Islet precursor cell (in vitro differentiated cells): ENCODE measurements around the gene UTRN.

ENCODE experiments used
- DNase-seq: peaks from one replicate; pipeline ENCODE4 v3.0.0-alpha.2; 2018

UTRN gene

GRCh38 chr6:144283646-144284477, 1.3 kb upstream of the UTRN start:
- DNase-seq = no peak

GRCh38 chr6:144284478-144284782, 705 bp upstream of the UTRN start:
- DNase-seq = no peak

DNA sequence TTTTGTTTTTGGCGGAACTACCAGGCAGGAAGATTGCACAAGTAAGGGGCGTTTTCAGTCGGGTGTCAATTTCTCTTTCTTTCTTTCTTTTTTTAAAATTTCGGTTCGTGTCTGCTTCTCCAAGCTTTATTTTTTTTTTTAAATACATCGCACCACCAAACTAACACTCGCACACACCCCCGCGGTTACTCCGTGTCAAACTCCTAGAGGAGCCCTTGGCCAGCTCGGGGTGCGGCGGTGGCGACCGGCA, 338 bp downstream of the UTRN start:
- no peak for DNase-seq

DNA sequence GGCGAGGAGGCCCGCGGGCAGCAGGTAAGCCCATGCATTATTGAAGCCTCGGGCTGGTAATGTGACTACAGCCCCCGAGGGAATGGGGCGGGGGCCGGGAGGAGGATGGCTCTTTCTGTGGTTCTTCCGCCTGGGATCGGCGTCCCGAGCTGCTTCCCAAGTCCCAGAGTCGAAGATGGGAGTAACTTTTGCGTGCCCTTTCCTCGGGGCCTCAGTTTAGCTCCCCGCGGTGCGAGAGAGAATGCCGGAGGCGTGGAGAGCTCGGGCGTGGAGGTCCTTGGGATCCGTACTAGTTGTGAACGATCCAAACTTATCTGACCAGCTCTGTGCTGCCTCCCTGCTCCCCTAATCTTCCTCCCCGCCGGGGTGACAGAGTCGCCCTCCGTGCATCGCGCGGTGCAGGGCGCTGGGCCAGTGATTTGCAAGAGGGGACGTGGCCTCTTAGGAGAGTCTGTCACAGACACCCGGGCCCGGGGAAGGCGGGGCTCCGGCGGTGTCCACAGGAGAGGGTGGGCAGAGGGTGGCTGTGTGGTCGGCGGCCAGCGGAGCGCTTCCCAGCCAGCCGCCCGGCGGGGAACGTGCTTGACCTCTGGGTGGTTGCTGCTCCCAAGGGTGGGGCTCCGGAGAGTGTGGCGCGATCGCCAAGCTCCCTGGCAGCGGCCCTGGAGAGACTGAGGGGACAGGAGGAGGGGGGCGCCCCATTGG, 815 bp downstream of the UTRN start:
- peak; percentile 87 for DNase-seq

DNA sequence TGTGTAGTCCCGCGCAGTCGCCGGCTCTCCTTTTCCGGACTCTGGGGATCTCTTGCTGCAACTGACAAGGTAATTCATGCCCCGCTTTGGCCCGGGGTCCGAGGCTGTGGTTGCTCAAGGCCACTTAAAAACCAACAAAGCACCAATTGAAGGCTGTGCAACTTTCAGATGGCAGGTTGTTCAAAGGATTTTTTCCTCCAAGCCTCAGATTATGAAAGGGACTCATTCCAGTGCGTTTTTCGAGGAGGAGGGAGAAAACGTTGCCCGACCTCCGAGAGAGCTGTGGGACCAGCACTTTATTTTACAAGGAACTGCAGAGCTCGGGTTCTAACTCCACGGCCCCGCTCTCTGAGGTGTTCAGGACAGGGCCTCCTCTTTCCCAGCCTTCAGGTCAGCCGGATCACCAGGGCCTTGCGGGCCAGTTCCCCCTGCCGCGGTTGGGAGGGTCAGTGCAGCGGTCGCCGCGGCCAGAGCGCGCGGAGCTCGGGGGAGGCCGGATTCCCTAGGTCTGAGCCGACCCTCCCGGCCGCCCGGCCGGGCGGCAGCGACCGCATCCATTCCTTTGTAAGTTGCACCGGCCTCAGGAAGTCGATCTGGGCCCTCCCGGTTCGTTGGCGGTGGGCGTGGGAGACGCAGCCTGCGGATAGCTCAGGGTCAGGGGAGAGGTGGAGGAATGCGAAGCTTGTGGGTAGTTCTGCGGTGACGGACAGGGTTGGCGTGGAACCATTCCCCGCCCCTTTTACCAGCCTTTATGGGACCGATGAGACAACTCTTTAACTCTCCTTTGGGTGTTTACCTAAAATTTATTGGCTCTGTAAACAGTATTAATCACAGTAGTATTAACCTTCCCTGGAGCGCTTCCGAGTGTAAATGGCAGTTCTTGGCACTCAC, 1.6 kb downstream of the UTRN start:
- peak; percentile 97 for DNase-seq

DNA sequence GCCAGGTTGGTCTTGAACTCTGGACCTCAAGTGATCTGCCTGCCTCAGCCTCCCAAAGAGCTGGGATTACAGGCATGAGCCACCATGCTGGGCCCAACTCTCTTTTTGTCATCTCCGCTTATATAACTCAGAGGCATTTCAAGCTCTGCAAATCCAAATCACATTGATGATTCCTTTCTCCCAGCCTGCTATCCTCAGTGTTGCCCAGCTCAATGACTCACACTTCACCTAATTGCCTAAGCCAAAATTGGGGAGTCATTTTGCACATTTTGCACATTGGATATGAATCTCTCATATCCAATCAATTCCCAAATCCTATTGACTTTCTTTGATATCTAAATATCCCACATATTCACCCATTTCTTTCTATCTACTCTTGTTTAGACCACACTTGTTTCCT, 3.9 kb downstream of the UTRN start:
- DNase-seq = no peak

GRCh38 chr6:144292372-144292771, 7.2 kb downstream of the UTRN start:
- no peak for DNase-seq

DNA sequence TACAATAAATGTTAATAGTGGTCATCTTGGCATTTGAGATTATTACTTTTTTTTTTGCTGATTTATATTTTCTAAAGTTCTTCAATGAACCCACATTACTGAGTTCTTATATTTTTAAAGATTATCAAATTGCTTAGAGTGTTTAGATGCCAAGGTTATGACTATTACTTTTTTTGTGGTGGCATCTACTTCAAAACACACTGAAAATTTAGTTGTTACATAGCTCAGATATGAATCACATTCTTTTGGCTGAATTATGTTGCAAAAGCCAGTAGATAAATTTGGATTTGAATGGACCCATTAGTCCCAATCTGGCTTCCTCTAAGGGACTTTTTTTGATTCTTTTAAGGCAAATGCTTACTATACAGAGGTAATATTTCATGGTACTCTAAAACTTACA, 8.9 kb downstream of the UTRN start:
- DNase-seq = no peak

DNA sequence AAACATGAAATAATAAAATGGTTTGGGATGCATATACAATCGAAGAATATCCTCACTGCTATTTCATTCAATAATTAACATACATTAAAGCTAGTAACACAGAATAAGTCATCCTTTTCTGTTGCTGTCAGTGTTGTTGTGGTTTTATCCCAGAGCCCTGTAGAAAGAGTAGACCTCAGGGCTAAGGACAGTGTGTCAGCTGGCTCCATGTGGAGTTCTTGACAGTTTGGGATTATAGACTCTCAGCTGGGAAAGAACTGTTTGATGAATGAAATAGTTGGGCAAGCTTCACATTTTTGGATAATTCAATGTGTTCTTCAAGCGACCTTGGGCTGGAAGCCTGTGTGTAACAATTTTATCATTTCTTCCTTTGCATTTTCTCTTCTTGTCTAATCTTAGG, 10.1 kb downstream of the UTRN start:
- no peak for DNase-seq

GRCh38 chr6:144295981-144296767, 11.0 kb downstream of the UTRN start:
- no peak for DNase-seq

GRCh38 chr6:144296973-144297372, 11.8 kb downstream of the UTRN start:
- DNase-seq = no peak

DNA sequence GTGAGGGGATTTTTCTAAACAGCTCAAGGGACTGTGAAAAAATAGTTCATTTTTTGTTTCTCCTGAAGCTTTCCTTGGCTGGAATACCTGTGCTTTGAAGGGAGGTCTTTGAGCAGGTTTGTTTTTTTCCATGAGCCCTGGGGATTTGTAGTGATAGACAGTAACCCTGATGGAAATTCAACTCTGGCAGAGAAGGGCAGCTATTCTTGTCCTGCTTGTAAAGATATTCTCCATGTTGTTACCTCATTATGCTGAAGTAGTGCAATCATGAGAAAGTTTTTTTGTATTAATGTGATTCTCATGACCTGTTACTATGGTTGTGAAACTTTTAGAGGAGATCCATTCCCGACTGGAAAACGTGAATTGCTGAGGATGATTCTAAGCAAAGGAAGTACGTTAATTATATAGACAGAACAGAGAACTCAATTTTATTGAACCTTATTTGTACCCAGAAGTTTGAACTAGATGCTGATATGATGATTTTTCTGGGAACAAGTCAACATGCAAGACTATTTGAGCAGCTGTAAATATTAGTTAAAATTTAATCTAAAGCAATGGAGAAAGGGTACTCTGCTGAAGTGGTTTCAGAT, 12.5 kb downstream of the UTRN start:
- no peak for DNase-seq

DNA sequence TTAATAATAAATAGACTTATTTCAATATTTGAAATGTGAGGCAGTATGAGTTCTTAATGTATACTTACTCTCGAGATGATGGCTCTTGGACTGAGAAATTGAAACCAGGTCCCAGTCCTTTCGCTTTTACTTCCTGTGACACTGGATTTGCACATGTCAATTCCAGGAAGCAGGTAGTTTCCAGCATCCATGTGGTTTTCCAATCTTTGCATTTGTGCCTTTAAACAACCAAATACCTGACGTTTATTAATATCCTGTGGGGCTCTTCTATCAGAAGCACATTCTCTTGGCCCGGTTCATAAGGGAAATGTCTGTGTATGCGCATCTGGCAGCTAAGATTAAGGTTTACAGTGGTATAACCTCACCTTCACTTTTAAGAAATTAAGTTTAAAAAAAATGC, 13.1 kb downstream of the UTRN start:
- DNase-seq = no peak

DNA sequence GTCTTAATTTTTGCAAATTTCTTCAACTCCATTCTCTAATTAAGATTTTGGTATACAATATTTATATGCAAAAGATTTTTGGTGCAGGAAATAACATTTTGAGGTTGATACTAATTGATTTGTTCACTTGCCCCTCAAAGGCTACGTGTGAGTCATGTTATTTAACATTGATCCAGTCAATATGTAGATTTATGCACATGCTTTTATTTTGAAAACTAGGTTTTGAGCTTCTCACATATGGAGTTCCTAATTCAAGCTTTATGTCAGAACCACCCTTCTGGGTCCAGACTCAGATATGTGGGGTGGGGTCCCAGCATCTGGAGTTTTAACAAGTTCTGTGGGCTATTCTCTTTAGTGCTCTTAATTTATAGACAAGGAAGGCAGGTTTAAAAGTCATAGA, 13.8 kb downstream of the UTRN start:
- DNase-seq = no peak

DNA sequence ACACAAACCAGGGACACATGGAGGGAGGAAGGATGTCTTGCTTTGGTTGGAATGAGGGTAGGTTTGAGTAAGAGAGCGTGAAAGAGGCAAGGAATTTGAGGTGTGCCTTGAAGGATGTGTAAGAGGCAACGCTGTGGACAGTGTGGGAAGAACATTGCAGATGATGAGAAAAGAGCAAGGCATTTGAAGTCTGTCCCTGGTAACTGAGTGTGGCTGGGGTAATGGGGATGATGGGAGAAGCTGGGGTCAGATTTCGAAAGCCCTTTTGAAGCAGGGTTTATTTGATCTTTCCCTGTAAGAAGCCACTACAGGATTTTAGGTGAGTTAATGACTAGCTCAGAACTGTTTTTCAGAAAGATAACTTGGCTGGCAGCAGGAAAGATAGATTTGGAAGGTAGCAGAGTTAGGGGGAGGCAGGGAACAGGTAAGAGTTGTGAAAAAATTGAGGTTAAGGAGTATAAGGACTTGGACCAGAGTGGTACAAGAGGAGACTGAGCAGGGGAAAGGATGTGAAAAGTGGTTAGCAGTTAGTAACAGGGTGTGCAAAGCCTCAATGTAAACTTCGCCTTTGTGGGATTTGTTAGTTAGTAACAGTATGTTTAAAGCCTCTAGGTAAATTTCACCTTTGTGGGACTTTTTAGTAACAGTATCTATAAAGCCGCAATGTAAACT, 17.7 kb downstream of the UTRN start:
- DNase-seq = no peak

- no peak for DNase-seq
These were observed 19.2 kb downstream of the UTRN start for GRCh38 chr6:144304223-144304848.

DNA sequence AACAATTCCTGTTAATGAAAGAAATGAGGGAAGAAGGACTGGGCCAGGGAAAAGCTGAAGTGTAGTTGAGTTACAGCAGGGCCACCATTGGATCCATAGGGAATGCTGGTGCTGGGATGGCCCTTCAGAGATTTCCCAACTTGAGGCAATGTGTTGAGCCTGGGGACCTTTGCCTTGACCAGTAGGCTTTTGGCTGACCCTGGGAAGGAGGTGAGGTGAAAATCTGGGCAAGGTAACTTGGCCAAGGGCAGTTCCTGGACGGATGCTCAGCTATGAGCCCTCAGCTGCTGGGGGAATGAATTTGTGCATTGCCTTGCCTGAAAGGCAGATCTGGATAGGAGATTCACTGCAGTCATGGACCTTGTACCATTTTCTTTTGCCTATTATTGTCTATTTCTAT, 20.4 kb downstream of the UTRN start:
- DNase-seq = no peak

- no peak for DNase-seq
These were observed 20.9 kb downstream of the UTRN start for GRCh38 chr6:144305985-144306384.

GRCh38 chr6:144307880-144308279, 22.7 kb downstream of the UTRN start:
- peak; percentile 65 for DNase-seq

DNA sequence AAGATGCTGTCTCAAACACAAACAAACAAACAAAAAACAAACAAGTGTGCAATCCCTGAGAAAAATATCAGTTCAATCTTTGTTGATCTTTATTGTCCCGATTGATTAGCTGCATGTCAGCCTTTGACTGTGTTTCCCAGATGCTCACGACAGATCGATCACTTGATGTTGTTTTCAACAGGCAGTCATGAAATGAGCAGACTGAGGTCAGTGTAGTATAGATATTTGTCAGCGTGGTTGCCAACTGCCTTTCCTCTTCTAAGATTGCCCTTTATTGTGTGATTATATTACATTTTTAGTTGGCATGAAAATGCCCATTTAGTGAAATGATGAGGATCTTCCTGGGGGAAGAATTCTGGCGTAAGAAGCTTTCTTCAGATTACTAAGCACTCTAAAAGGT, 25.6 kb downstream of the UTRN start:
- DNase-seq = no peak

DNA sequence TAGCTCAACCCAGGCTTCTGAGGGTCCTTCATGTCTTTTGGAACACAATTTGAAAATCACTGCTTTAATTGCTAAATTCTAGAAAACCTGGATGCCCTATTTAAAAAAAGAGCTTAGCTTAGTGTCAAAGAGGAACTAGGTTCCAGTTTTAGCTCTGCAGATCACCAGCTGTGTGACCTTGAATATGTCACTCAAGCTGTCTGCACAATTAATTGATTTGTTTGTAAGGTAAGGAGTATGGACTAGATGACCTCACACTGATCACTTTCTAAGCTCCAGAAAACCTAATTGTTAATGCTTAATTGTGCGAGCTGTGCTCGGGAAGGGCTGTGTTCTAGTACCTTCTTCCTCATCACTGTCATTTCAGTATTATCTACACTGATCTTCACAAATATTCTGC, 26.2 kb downstream of the UTRN start:
- DNase-seq = no peak

DNA sequence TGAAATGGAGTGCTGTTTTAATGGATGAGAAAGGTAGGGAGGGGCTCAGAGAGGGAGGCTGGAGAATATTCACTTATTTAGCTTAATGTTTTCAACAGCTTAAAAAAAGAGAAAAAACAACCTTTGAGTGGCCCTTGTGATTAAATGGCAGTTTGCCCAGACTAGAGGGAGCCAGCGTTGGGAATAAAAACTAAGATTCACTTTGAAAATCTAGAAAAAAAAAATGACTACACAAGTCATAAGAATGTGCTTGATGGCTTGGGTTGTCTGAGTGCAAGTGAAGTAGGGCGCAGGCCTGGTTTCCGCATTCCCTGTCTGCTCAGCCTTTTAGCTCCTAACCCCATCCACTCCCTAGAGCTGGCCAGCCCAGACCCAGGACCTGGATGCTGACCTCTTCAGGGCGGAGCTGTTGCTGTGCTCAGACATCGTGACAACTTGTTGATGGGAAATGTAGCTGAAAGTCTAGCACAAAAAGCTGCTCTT, 28.9 kb downstream of the UTRN start:
- no peak for DNase-seq
